Aorta (tissue), 5 donors: ENCODE measurements around the gene SNAPC2. TPM values are rescaled to one million over a fixed set of nuclear protein-coding genes. Genes with fewer than 3 reads are reported as not detected.

Source experiments
- ATAC-seq: fragments of 200-7000 bp; cut with Tn5 transposase; one replicate; pipeline ENCODE4 v1.9.1; 2022; ENCODE audit warnings: moderate library complexity; ENCODE audit not compliant: low FRiP score
- DNase-seq, 2 donors: peaks; one replicate each; pipeline ENCODE4 v3.0.0-alpha.2; 2020
- H3K27ac ChIP-seq, 2 donors: one replicate each; pipeline ENCODE4 v1.5.1; 2013; ENCODE audit warnings: low read length in 2 of 2, mild to moderate bottlenecking in 2 of 2, moderate library complexity in 2 of 2, control low read depth in 1 of 2, inconsistent platforms in 1 of 2, low read depth in 1 of 2
- H3K27me3 ChIP-seq, 2 donors: one replicate each; pipeline ENCODE4 v1.6.1; 2013; ENCODE audit warnings: control low read depth in 1 of 2, low read length in 1 of 2, mild to moderate bottlenecking in 1 of 2, moderate library complexity in 1 of 2; ENCODE audit not compliant: insufficient read depth in 2 of 2, control insufficient read depth in 1 of 2
- H3K36me3 ChIP-seq, 2 donors: one replicate each; pipeline ENCODE4 v1.6.1; 2013; ENCODE audit warnings: control low read depth in 1 of 2, low read length in 1 of 2, mild to moderate bottlenecking in 1 of 2; ENCODE audit not compliant: insufficient read depth in 2 of 2, control insufficient read depth in 1 of 2
- H3K4me1 ChIP-seq, 2 donors: one replicate each; pipeline ENCODE4 v1.6.1; 2013; ENCODE audit warnings: low read length in 2 of 2, control low read depth in 1 of 2, mild to moderate bottlenecking in 1 of 2, moderate library complexity in 1 of 2; ENCODE audit not compliant: insufficient read depth in 2 of 2, control insufficient read depth in 1 of 2
- H3K4me3 ChIP-seq, 2 donors: one replicate each; pipeline ENCODE4 v1.5.1; 2013; ENCODE audit warnings: low read length in 2 of 2, control low read depth in 1 of 2, mild to moderate bottlenecking in 1 of 2
- H3K9me3 ChIP-seq: one replicate; pipeline ENCODE4 v1.6.1; 2013; ENCODE audit warnings: mild to moderate bottlenecking, low read length; ENCODE audit not compliant: control insufficient read depth
- WGBS, 2 donors: extraction: QIAGEN DNeasy Blood & Tissue Kit; methylation state at CpG; one replicate each; pipeline ENCODE4 v1.1.7; 2013; 5-methylcytosine and 5-hydroxymethylcytosine counted together
- intact Hi-C, 2 donors: fragments of 100-400 bp; cut with DNase I; formaldehyde crosslinking; loops; one replicate each; pipeline versions ENCODE4 v1.14.2 to v1.15.0; 2022
- polyA plus RNA-seq, 2 donors: library from polyadenylated mRNA; stranded (reverse); fragments of 200-250 nt; gene quantifications; one replicate each; pipeline ENCODE4 v1.2.3, GENCODE V29; 2013
- total RNA-seq, 2 donors: library from RNA; stranded (reverse); fragmentation: NEBNext Ultra II Directional; extraction: Animal tissue kit (Norgen Biotek cat#: 25700); gene quantifications; one replicate each; pipeline ENCODE4 v1.2.1, GENCODE V29; 2021
- donor health status: healthy with polysubstance abuse.
- donor health status: Bipolar disorder and iron deficiency.
- donor health status: DM: no; HTN: no; CAD: no.
- donor health status: DM: no; HTN: no; CAD: no.
- donor health status: DM: yes; HTN: yes; CAD: no.

The SNAPC2 gene
- total and polyA plus RNA-seq, 4 donors: 12.0 to 26.6 (median 21.3) TPM

DNA sequence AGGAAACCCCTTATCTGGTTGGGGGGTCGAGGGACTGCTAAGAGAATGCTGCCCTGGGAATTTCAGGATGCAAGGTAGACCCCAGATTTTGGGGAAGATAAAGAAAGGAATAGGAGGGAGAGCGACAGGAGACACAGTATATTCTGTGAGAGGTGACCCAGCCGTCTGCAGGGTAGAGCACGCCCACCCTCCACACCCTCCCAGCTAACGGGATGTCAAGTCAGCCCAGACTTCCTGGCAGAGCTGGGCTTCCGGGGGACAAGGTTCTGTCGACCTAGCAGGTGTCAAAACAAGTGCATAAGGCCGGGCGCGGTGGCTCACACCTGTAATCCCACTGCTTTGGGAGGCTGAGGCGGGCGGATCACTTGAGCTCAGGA is 45.3 kb upstream of the SNAPC2 start:
- WGBS, 2 donors: 46 to 50% methylated on average over 12 of the region's 12 CpGs
- no peak for ATAC-seq
- Histone ChIP-seq H3K36me3 (no peaks in the 10 kb centered on the region), H3K4me1 (no peaks in the 10 kb centered on the region), H3K4me3 (no peak overlapping the region), H3K9me3 (no peaks in the 10 kb centered on the region), H3K27me3 (peaks cover 0 to 1% of the 10 kb centered on the region in 2 donors), H3K27ac (no peak overlapping the region)
- intact Hi-C loops: no loop called here
- no peak for DNase-seq

DNA sequence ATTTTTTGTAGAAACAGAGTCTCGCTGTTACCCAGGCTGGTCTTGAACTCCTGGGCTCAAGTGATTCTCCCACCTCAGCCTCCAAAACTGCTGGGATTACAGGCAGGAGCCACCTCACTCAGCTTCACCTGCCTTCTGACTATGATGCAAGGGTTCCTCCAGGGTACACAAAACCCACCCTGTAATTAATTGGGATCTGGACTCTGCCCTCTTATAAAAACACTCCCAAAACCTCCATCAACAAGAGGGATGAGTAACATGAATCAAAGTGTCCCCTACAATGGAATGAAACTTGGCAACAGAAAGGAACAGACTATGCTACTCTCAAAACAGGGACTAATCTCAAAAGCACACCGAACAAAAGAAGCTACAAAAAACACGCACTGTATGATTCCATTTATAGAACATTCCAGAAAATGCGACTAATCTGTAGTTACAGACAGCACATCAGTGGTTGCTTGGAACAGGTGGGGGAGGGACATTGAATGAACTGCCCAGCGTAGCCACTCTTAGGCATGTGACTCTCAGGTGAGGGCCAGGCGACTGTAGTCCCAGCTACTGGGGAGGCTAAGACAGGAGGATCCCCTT is 42.8 kb upstream of the SNAPC2 start:
- no peaks in the 10 kb centered on the region for H3K36me3 ChIP-seq
- H3K27ac ChIP-seq: no peak overlapping the region
- peaks cover 0 to 1% of the 10 kb centered on the region in 2 donors for H3K27me3 ChIP-seq
- WGBS, 2 donors: 41 to 47% methylated on average over 6 of the region's 6 CpGs
- H3K4me1 ChIP-seq: no peaks in the 10 kb centered on the region
- ATAC-seq (no peak), DNase-seq (no peak)
- H3K9me3 ChIP-seq: no peaks in the 10 kb centered on the region
- no peak overlapping the region for H3K4me3 ChIP-seq
- intact Hi-C loops: no loop called here

DNA sequence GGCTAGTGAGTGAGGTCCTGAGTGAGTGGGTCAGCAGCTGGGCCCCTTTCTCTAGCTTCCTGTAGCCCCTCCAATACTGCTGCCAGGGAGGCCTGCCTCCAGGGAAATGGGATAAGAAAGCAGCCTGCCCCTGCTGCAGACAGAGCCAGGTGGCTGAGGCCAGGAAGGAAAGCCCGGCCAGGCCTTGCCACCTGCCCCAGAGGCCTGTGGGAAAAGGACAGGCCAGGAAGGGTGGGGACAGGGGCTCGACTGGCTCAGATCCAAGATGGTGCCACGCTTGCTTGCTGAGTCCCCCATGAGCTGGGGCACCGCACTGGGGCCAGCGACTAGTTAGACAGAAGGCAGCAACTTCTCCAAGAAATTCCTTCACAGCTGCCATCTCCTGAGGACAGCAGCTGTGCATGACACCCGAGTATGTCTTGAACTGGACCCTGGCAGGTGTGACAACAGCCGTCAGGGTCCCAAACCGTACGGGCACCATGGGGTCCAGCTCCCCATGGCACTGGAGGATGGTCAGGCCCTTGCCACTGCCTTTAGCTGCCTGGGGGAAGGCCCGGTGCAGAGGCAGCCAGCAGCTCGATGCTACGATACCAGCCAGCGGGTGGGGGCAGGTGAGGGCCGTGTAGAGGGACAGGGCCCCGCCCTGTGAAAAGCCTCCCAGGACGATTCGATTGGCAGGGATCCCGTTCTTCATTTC is 40.9 kb upstream of the SNAPC2 start:
- H3K36me3 ChIP-seq: no peaks in the 10 kb centered on the region
- WGBS, 2 donors: 69 to 72% methylated on average over 18 of the region's 18 CpGs
- no peaks in the 10 kb centered on the region for H3K27me3 ChIP-seq
- no peak for DNase-seq
- no peaks in the 10 kb centered on the region for H3K4me1 ChIP-seq
- intact Hi-C loops: no loop called here
- no peak overlapping the region for H3K27ac ChIP-seq
- no peak overlapping the region for H3K4me3 ChIP-seq
- no peak for ATAC-seq
- H3K9me3 ChIP-seq: no peaks in the 10 kb centered on the region

DNA sequence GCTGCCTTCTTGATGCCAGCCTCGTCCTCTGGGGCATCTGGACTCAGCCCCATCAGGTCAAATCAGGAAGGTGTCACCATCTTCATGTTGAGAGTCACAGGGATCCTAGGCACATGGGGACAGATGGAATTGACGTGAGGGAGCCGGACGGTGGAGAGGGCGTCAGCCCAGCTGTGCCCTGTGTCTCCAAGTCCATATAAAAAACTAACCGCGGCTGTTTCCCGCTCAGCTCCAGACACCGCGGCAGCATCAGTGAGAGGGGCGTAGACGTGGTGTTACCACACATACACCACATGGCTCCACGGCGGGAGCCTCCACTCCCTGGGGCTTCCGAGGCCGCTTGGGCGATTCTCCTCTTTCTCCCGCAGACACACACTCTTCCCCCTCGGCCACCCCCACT is 40.3 kb upstream of the SNAPC2 start:
- DNase-seq: no peak
- H3K27me3 ChIP-seq: no peaks in the 10 kb centered on the region
- no peaks in the 10 kb centered on the region for H3K9me3 ChIP-seq
- WGBS, 2 donors: 87 to 90% methylated on average over 19 of the region's 19 CpGs
- H3K4me3 ChIP-seq: no peak overlapping the region
- intact Hi-C loops: no loop called here
- no peaks in the 10 kb centered on the region for H3K4me1 ChIP-seq
- H3K27ac ChIP-seq: no peak overlapping the region
- no peaks in the 10 kb centered on the region for H3K36me3 ChIP-seq
- no peak for ATAC-seq

DNA sequence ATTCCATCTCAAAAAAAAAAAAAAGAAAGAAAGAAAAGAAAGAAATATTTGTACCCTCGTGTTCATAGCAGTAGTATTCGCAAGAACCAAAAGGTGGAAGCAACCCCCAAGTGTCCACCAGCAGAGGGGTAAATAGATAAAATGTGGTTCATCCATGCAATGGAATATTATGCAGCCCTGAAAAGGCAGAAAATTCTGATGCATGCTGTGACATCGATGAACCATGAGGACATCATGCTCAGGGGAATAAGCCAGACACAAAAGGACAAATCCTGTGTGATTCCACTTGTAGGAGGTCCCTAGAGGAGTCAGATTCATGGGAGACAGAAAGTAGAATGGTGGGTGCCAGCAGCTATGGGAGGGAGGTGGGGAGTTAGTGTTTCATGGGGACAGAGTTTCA is 38.2 kb upstream of the SNAPC2 start:
- no peaks in the 10 kb centered on the region for H3K9me3 ChIP-seq
- intact Hi-C loops: no loop called here
- no peak overlapping the region for H3K4me3 ChIP-seq
- ATAC-seq (no peak), DNase-seq (no peak)
- 92 to 94% methylated on average over 3 of the region's 3 CpGs for WGBS, 2 donors
- no peaks in the 10 kb centered on the region for H3K36me3 ChIP-seq
- no peaks in the 10 kb centered on the region for H3K27me3 ChIP-seq
- no peak overlapping the region for H3K27ac ChIP-seq
- H3K4me1 ChIP-seq: no peaks in the 10 kb centered on the region

DNA sequence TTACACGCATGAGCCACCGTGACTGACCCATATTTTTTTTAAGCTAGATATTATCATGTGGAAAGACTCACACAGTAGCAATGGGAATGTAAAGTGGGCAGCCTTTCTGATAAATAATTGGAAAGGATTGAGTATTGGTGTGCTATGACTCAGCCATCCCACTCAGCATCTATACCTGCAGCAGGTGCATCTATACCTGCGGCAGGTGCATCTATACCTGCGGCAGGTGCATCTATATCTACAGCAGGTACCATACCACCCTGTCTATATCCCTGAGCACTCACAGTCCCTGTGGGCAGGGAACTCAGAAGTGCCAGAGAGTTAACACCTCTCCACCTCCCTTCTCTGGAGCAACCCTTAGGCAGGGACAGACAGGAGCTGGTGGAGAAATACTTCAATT is 37.0 kb upstream of the SNAPC2 start:
- Histone ChIP-seq H3K27ac (no peak overlapping the region), H3K4me1 (no peaks in the 10 kb centered on the region), H3K4me3 (no peak overlapping the region), H3K27me3 (no peaks in the 10 kb centered on the region), H3K9me3 (no peaks in the 10 kb centered on the region), H3K36me3 (no peaks in the 10 kb centered on the region)
- ATAC-seq (no peak), DNase-seq (no peak)
- WGBS, 2 donors: 76 to 87% methylated on average over 4 of the region's 4 CpGs
- intact Hi-C loops: no loop called here

DNA sequence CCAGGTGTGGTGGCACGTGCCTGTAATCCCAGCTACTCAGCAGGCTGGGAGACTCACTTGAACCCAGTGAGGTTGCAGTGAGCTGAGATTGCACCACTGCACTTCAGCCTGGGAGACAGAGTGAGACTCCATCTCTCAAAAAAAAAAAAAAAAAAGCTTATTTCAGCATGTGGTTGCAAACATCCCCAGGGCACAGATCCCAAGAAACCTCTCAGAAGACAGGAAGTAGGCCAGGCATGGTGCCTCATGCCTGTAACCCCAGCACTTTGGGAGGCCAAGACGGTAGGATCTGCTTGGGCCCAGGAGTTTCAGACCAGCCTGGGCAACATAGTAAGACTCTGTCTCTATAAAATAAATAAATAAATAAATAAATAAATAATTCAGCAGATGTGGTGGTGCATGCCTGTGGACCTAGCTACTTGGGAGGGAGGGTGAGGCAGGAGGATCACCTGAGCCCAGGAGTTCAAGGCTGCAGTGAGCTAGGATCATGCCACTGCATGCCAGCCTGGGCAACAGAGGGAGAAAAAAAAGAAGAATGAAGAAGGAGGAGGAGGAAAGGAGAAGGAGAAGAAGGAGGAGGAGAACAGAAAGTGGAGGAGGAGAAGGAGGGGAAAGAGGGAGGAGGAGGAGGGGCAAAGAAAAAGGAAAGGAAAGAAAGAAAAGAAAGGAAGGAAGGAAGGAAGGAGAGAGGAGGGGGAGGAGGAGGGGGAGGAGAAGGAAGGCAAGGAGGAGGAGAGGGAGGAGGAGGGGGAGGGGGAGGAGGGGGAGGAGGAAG is 36.2 kb upstream of the SNAPC2 start:
- H3K27me3 ChIP-seq: no peaks in the 10 kb centered on the region
- H3K9me3 ChIP-seq: no peaks in the 10 kb centered on the region
- intact Hi-C loops: no loop called here
- H3K4me1 ChIP-seq: no peaks in the 10 kb centered on the region
- WGBS, 2 donors: 74 to 86% methylated on average over 2 of the region's 2 CpGs
- H3K36me3 ChIP-seq: no peaks in the 10 kb centered on the region
- DNase-seq: no peak
- no peak overlapping the region for H3K27ac ChIP-seq
- ATAC-seq: no peak
- no peak overlapping the region for H3K4me3 ChIP-seq

DNA sequence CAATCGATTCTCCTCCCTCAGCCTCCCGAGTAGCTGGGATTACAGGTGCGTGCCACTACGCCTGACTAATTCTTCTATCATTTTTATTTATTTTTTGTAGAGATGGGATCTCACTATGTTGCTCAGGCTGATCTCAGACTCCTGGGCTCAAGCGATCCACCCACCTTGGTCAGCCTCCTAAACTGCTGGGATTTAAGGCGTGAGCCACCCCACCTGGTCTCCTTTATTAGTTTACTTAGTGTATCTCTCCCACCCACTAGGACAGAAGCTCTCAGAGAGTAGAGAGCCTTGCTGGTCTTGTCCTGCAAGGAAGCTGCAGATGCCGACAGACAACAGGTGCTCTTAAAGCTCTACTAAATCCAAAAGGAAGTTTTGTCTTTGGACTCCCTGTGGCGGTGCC is 34.3 kb upstream of the SNAPC2 start:
- no peak for DNase-seq

More for the DNA sequence above, 34.3 kb upstream of the SNAPC2 start:
- no peak for ATAC-seq
- H3K27me3 ChIP-seq: no peaks in the 10 kb centered on the region
- H3K4me3 ChIP-seq: no peak overlapping the region
- 91 to 93% methylated on average over 8 of the region's 8 CpGs for WGBS, 2 donors
- no peak overlapping the region for H3K27ac ChIP-seq
- no peaks in the 10 kb centered on the region for H3K4me1 ChIP-seq
- H3K9me3 ChIP-seq: no peaks in the 10 kb centered on the region
- intact Hi-C loops: no loop called here
- no peaks in the 10 kb centered on the region for H3K36me3 ChIP-seq
